ENCODE results near the gene RPA1. TPM values are rescaled to one million over a fixed set of nuclear protein-coding genes. Genes with fewer than 3 reads are reported as not detected.

Gene RPA1
- total and polyA plus RNA-seq, 8 donors, result 10.3 to 57.5 (median 23.8) TPM

- intact Hi-C loops (cut with DNase I; ENCODE audit: low total_unique reads), result no loop called here
- no peak for TF ChIP-seq CTCF (IDR thresholded peaks at IDR 0.05)
- TF ChIP-seq POLR2AphosphoS5 (IDR thresholded peaks at IDR 0.05), result no peak
Measured at GRCh38 chr17:1872254-1872653, 42.4 kb downstream of the RPA1 start.

GRCh38 chr17:1872976-1873375, 43.2 kb downstream of the RPA1 start:
- H3K36me3 ChIP-seq, result peaks cover 26 to 88% (median 77%) of the 10 kb centered on the region in 4 donors
- intact Hi-C loops (cut with DNase I; ENCODE audit: low total_unique reads), result no loop called here

More at GRCh38 chr17:1872254-1872653, 42.4 kb downstream of the RPA1 start:
- Histone ChIP-seq H3K27ac (no peak overlapping the region), H3K36me3 (peaks cover 19 to 88% (median 73%) of the 10 kb centered on the region in 4 donors), H3K4me1 (no peaks in the 10 kb centered on the region), H3K27me3 (no peaks in the 10 kb centered on the region), H3K4me3 (no peak overlapping the region), H3K9me3 (no peaks in the 10 kb centered on the region)
- DNase-seq, result no peak
- WGBS, 5 donors, result 93 to 96% (median 95%) methylated on average over 12 of the region's 12 CpGs

GRCh38 chr17:1873418-1873817, 43.6 kb downstream of the RPA1 start:
- TF ChIP-seq POLR2A (IDR thresholded peaks at IDR 0.05), result no peak
- TF ChIP-seq EP300 (IDR thresholded peaks at IDR 0.05), result no peak
- no peak for TF ChIP-seq POLR2AphosphoS5 (IDR thresholded peaks at IDR 0.05)
- no peak for TF ChIP-seq CTCF (IDR thresholded peaks at IDR 0.05)
- no peak for DNase-seq

More at GRCh38 chr17:1872976-1873375, 43.2 kb downstream of the RPA1 start:
- WGBS, 5 donors, result 83 to 87% (median 84%) methylated on average over 4 of the region's 4 CpGs
- no peaks in the 10 kb centered on the region for H3K4me1 ChIP-seq
- TF ChIP-seq POLR2A (IDR thresholded peaks at IDR 0.05), result no peak
- no peak for TF ChIP-seq EP300 (IDR thresholded peaks at IDR 0.05)
- no peak for TF ChIP-seq CTCF (IDR thresholded peaks at IDR 0.05)
- no peak for TF ChIP-seq POLR2AphosphoS5 (IDR thresholded peaks at IDR 0.05)
- no peaks in the 10 kb centered on the region for H3K27me3 ChIP-seq
- no peak overlapping the region for H3K4me3 ChIP-seq
- DNase-seq, result no peak
- H3K9me3 ChIP-seq, result no peaks in the 10 kb centered on the region
- H3K27ac ChIP-seq, result no peak overlapping the region

GRCh38 chr17:1875597-1875996, 45.8 kb downstream of the RPA1 start:
- H3K27ac ChIP-seq, result no peak overlapping the region
- peaks cover 52 to 99% (median 91%) of the 10 kb centered on the region in 4 donors for H3K36me3 ChIP-seq
- intact Hi-C loops (cut with DNase I; ENCODE audit: low total_unique reads), result no loop called here
- no peak overlapping the region for H3K4me3 ChIP-seq
- TF ChIP-seq EP300 (IDR thresholded peaks at IDR 0.05), result no peak
- TF ChIP-seq POLR2AphosphoS5 (IDR thresholded peaks at IDR 0.05), result no peak
- no peak for TF ChIP-seq CTCF (IDR thresholded peaks at IDR 0.05)
- no peak for TF ChIP-seq POLR2A (IDR thresholded peaks at IDR 0.05)
- 89 to 95% (median 94%) methylated on average over 4 of the region's 4 CpGs for WGBS, 5 donors
- no peak for DNase-seq
- no peaks in the 10 kb centered on the region for H3K9me3 ChIP-seq
- H3K27me3 ChIP-seq, result no peaks in the 10 kb centered on the region
- H3K4me1 ChIP-seq, result no peaks in the 10 kb centered on the region

More at GRCh38 chr17:1873418-1873817, 43.6 kb downstream of the RPA1 start:
- WGBS, 5 donors, result 78 to 93% (median 91%) methylated on average over 9 of the region's 9 CpGs
- H3K27me3 ChIP-seq, result no peaks in the 10 kb centered on the region
- H3K27ac ChIP-seq, result no peak overlapping the region
- H3K4me3 ChIP-seq, result no peak overlapping the region
- intact Hi-C loops (cut with DNase I; ENCODE audit: low total_unique reads), result no loop called here
- H3K9me3 ChIP-seq, result no peaks in the 10 kb centered on the region
- H3K36me3 ChIP-seq, result peaks cover 30 to 88% (median 81%) of the 10 kb centered on the region in 4 donors
- H3K4me1 ChIP-seq, result no peaks in the 10 kb centered on the region
